HEK293T (cell line): ENCODE results near the gene MED7.

ENCODE experiments used
- CTCF ChIA-PET: fragments of 350-600 bp; formaldehyde crosslinking; extraction: SDS; loops from one replicate; lab custom pipeline; 2021; ENCODE audit warnings: antibody characterized with exemption, inconsistent platforms; lab: Yijun Ruan, JAX
- POLR2A ChIA-PET: fragments of 350-600 bp; formaldehyde crosslinking; extraction: SDS; loops from one replicate; lab custom pipeline; 2020; ENCODE audit warnings: antibody characterized with exemption, inconsistent platforms; lab: Yijun Ruan, JAX
- DNase-seq: peaks from one replicate; pipeline ENCODE4 v3.0.0; 2012; ENCODE audit warnings: mixed read lengths; ENCODE audit errors: extremely low spot score
- ARNT ChIP-seq: fragments of 450-650 bp; IDR thresholded peaks from 2 replicates; pipeline ENCODE4 v1.6.1; 2017; ENCODE audit warnings: mild to moderate bottlenecking
- BHLHE40 ChIP-seq: fragments of 450-650 bp; IDR thresholded peaks from 2 replicates; pipeline ENCODE4 v1.6.1; 2016; ENCODE audit warnings: mild to moderate bottlenecking, moderate library complexity, borderline replicate concordance
- CTBP1 ChIP-seq: fragments of 450-650 bp; IDR thresholded peaks from 2 replicates; pipeline ENCODE4 v1.6.1; 2016; ENCODE audit warnings: borderline replicate concordance
- ELF4 ChIP-seq: fragments of 450-650 bp; IDR thresholded peaks from 2 replicates; pipeline ENCODE4 v1.6.1; 2017; ENCODE audit warnings: antibody characterized with exemption
- FOXA1 ChIP-seq: fragments of 450-650 bp; IDR thresholded peaks from 2 replicates; pipeline ENCODE4 v1.6.1; 2016; ENCODE audit warnings: mild to moderate bottlenecking
- FOXK2 ChIP-seq: fragments of 450-650 bp; IDR thresholded peaks from 2 replicates; pipeline ENCODE4 v1.6.1; 2016; ENCODE audit warnings: mild to moderate bottlenecking
- FOXM1 ChIP-seq: fragments of 450-650 bp; IDR thresholded peaks from 2 replicates; pipeline ENCODE4 v1.6.1; 2017; ENCODE audit warnings: mild to moderate bottlenecking, borderline replicate concordance
- HDGF ChIP-seq: fragments of 450-650 bp; IDR thresholded peaks from 2 replicates; pipeline ENCODE4 v1.6.1; 2017; ENCODE audit warnings: antibody characterized with exemption, borderline replicate concordance
- L3MBTL2 ChIP-seq: fragments of 450-650 bp; conservative IDR thresholded peaks from 2 replicates; pipeline ENCODE4 v1.6.1; 2016; ENCODE audit warnings: mild to moderate bottlenecking
- LEF1 ChIP-seq: fragments of 450-650 bp; IDR thresholded peaks from 2 replicates; pipeline ENCODE4 v1.6.1; 2017; ENCODE audit warnings: mild to moderate bottlenecking, borderline replicate concordance
- NFRKB ChIP-seq: fragments of 450-650 bp; IDR thresholded peaks from 2 replicates; pipeline ENCODE4 v1.6.1; 2016; ENCODE audit warnings: mild to moderate bottlenecking, moderate library complexity
- PKNOX1 ChIP-seq: fragments of 450-650 bp; IDR thresholded peaks from 2 replicates; pipeline ENCODE4 v1.6.1; 2016
- SP1 ChIP-seq: fragments of 450-650 bp; IDR thresholded peaks from 2 replicates; pipeline ENCODE4 v1.6.1; 2017
- SUZ12 ChIP-seq: fragments of 450-650 bp; IDR thresholded peaks from 2 replicates; pipeline ENCODE4 v1.6.1; 2016; ENCODE audit warnings: mild to moderate bottlenecking
- TARDBP ChIP-seq: fragments of 450-650 bp; IDR thresholded peaks from 2 replicates; pipeline ENCODE4 v1.6.1; 2016
- ZNF384 ChIP-seq: fragments of 450-650 bp; IDR thresholded peaks from 2 replicates; pipeline ENCODE4 v1.6.1; 2016

Gene MED7, protein sequence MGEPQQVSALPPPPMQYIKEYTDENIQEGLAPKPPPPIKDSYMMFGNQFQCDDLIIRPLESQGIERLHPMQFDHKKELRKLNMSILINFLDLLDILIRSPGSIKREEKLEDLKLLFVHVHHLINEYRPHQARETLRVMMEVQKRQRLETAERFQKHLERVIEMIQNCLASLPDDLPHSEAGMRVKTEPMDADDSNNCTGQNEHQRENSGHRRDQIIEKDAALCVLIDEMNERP

DNA sequence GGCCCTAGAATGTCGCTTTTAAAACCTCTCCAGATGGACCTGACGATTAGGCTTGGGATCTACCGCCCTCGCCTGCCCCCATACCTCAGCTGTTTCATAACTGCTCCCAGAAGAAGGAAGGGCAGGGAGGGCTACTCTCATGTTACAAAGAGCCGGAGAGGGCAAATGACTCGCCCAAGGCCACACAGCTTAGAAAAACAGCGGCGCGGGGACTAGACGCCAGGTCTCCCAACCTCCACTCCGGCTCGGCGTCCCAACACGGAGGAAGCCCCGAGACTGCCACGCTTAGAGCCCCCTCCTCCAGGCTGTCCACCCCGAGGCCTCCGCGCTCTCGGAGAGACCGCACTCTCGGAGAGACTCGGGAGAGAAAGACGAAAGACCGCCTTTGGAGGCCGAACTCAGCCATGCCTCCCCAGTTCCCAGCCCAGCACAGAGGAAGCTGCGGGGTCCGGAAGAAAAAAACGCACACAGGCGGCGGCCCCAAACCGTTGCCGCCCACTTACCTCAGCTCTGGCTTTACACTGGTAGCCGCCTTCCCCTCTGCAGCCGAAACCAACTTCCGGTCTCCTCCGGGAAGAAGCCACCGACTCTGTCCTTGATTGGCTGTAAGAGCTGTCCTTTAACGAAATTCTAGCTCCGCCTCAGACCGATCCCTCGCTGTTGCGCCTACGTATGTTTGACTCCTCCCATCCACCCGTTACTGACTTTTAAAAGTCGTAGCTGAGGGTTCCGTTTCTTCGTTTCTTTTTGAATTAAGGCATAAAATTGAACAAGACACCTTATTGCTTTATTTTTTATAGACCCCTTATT, at the start of gene MED7:
TSS of gene MED7 (minus strand) at position 549 of the 810 bp plus-strand sequence. CDS start 3,434 bp downstream, outside the sequence.
- ChIA-PET CTCF (interaction anchor here (0.5 to 1.9 kb wide), 3 partner anchors 10 to 712 kb away, joined by 3 to 9 read pairs (median 5); no protein-coding TSS in a partner anchor), POLR2A (interaction anchor here (0.6 to 2.6 kb wide), 24 partner anchors 10 to 532 kb away, joined by 3 to 22 read pairs (median 4); partner anchors contain the start of genes CYFIP2, GARIN3 and HAVCR2)
- peak; percentile 54 for TF ChIP-seq ELF4
- TF ChIP-seq ZNF384, result peak; percentile 50; the same call in 1 of the 2 replicates
- no peak for TF ChIP-seq HDGF
- TF ChIP-seq L3MBTL2, result no peak
- no peak for TF ChIP-seq BHLHE40
- TF ChIP-seq SP1, result no peak
- peak; percentile 99 for TF ChIP-seq PKNOX1
- 0 out of 2 replicates have a peak, but pooled peaks have one; percentile 15 for TF ChIP-seq FOXM1
- peak; percentile 96 for DNase-seq

GRCh38 chr5:157189223-157189622, 46.6 kb upstream of the MED7 start:
- CTCF ChIA-PET, result no interaction called here
- POLR2A ChIA-PET, result no interaction called here
- DNase-seq, result no peak
- TF ChIP-seq SUZ12, result no peak
- no peak for TF ChIP-seq ARNT
- no peak for TF ChIP-seq SP1
- no peak for TF ChIP-seq LEF1
- TF ChIP-seq HDGF, result no peak
- no peak for TF ChIP-seq BHLHE40
- TF ChIP-seq NFRKB, result no peak
- no peak for TF ChIP-seq ZNF384
- no peak for TF ChIP-seq PKNOX1
- TF ChIP-seq CTBP1, result no peak
- no peak for TF ChIP-seq FOXA1
- TF ChIP-seq L3MBTL2, result no peak
- TF ChIP-seq FOXK2, result no peak

DNA sequence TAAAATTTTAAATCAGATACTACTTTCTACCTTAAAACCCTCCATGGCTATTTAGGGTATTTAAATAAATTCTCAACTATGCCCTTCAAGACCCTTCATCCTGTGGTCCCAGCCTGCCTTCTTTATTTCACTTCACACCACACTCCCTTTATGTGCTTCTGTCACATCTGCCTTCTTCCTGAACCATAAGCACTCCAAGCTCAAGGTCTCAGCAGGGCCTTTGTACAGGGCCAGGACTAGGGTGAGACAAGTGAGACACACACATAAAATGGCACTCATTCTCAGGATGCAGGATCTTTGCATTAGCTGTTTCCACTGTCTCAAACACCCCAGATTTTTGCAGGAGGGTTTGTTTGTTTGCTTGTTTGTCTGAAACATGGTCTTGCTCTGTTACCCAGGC, 45.6 kb upstream of the MED7 start:
- no peak for DNase-seq
- CTCF ChIA-PET, result no interaction called here
- POLR2A ChIA-PET, result no interaction called here
- no peak for TF ChIP-seq HDGF

GRCh38 chr5:157187046-157187754, 44.5 kb upstream of the MED7 start:
- CTCF ChIA-PET, result interaction anchor here (0.6 kb wide), 1 partner anchor 30 kb away, joined by 3 read pairs; no protein-coding TSS in a partner anchor

More at GRCh38 chr5:157187046-157187754, 44.5 kb upstream of the MED7 start:
- POLR2A ChIA-PET, result no interaction called here
- no peak for DNase-seq
- no peak for TF ChIP-seq FOXA1
- no peak for TF ChIP-seq ZNF384
- TF ChIP-seq HDGF, result no peak
- TF ChIP-seq FOXK2, result no peak
- no peak for TF ChIP-seq LEF1
- no peak for TF ChIP-seq FOXM1
- TF ChIP-seq L3MBTL2, result no peak
- no peak for TF ChIP-seq ARNT
- no peak for TF ChIP-seq NFRKB
- TF ChIP-seq TARDBP, result no peak
- no peak for TF ChIP-seq ELF4
- no peak for TF ChIP-seq SP1
- TF ChIP-seq CTBP1, result no peak
- TF ChIP-seq BHLHE40, result no peak
- no peak for TF ChIP-seq PKNOX1
- no peak for TF ChIP-seq SUZ12
